GM18868 (cell line): ENCODE measurements around the gene CSKMT.
A peak's percentile ranks its signal among the peaks of the same experiment; 100 is the strongest.
"Not testable (repeated sequence)": the region's sequence is repeated elsewhere in the genome, so short reads cannot be mapped to it uniquely, and the experiment has no call there.

Source experiments
- ATAC-seq: cut with Tn5 transposase; IDR thresholded peaks from one replicate; pipeline ENCODE4 v1.9.1; 2021; ENCODE audit warnings: mild to moderate bottlenecking, moderate library complexity; ENCODE audit not compliant: unreplicated experiment

CSKMT gene

DNA sequence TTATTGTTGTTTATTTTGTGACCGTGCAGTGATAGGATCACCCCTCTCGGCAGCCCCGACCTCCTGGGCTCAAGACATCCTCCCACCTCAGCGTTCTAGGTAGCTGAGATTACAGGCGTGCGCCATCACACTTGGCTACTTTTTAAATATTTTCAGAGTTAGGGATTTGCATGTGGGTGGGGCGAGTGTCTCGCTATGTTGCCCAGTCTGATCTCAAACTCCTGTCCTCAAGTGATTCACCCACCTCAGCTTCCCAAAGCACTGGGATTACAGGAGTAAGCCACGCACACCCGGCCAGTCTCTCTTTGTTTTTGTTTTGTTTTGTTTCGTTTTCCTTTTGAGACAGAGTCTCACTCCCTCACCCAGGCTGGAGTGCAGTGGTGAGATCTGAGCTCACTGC, 10.8 kb upstream of the CSKMT start:
- ATAC-seq = no peak

DNA sequence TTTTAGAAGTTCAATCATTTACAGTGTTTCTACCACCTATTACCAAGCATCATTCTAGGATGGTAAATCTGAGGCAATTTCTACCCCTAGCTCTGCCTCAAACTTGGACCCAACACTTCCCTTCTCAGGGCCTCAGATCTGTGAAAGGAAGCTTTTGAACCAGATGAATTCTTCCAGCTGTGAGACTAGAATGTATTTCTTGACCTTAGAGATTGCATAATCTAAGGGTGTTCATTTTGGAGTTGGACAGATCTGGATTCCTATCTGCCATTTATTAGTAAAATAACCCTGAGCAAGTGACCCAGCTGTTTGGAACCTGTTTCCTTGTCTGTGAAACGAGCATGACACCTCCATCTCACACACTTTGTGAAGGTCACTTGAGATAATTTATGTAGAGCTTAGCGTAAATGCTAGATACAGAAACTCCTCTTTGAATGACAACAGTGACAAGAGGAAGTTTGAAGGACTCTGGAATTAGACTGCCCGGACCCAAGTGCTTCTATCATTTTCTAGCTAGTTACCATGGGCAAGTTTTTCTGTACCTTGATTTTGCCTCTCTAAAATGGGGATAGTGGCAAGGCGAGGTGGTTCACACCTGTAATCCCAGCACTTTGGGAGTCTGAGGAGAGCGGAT, 8.2 kb upstream of the CSKMT start:
- ATAC-seq = no peak

DNA sequence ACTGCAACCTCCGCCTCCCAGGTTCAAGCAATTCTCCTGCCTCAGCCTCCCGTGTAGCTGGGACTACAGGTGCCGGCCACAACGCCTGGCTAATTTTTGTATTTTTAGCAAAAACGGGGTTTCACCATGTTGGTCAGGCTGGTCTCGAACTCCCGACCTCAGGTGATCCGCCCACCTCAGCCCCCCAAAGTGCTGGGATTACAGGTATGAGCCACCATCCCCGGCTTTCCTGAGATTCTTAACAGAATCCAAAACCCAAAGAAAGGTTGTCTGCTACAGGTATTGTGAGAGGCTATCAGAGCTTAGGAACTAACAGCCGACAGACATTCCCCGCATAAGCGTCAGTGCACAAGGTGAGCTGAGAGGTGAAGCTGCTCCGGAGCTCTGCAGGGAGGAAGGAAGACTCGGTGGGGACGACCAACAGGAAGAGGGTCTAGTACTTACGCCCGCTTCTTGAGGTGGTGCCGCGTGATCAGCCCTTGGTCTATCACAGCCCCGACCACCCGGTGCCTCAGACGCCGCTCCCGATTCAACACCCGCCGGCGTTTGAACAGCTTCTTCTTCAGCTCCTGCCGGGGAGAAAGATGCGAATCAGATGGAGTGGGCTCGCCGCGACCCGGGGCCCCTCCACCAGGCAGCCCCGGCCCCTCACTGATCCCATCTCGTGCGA, 572 bp upstream of the CSKMT start:
- peak; percentile 27 for ATAC-seq

DNA sequence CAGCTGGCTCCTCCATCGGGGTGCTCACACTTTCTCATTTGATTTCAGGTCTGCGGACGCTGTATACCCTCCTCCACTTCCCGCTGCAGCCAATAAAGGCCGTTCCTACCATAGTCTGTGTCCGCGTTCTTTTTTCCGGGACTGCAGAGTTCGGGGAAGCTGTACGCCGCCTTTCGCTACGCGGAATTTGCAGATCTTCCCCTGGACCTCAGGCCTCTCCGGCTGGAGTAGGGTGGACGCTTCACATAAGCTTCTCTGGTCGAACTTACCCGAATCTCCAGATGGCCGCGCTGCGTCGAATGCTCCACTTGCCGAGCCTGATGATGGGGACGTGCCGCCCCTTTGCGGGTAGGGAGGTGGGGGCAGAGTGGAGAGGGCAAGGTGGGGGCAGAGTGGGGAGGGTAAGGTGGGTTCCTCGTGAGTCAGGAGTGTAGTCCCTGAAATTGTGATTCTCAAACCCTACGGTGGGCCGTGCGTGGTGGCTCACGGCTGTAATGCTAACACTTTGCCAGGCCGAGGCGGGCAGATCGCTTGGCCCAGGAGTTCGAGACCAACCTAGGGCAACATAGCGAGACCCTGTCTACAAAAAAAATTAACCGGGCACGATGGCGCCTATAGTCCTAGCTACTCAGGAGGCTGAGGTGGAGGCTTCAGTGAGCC, 617 bp downstream of the CSKMT start:
- peak; percentile 4 for ATAC-seq

DNA sequence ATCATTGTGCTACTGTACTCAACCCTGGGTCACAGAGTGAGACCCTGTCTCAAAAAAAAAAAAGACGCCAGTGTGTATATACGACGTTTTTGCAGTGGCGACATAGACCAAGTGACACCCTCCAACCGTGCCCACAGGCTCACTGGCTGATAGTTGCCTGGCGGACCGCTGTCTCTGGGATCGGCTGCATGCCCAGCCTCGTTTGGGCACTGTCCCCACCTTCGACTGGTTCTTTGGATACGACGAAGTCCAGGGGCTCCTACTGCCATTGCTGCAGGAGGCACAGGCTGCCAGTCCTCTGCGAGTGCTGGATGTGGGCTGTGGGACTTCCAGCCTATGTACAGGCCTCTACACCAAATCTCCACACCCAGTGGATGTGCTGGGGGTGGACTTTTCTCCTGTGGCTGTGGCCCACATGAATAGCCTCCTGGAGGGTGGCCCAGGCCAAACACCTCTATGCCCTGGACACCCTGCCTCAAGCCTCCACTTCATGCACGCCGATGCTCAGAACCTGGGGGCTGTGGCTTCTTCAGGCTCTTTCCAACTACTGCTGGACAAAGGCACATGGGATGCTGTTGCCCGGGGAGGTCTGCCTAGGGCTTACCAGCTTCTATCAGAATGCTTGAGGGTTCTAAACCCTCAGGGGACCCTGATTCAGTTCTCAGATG, 1.3 kb downstream of the CSKMT start:
- ATAC-seq = no peak

DNA sequence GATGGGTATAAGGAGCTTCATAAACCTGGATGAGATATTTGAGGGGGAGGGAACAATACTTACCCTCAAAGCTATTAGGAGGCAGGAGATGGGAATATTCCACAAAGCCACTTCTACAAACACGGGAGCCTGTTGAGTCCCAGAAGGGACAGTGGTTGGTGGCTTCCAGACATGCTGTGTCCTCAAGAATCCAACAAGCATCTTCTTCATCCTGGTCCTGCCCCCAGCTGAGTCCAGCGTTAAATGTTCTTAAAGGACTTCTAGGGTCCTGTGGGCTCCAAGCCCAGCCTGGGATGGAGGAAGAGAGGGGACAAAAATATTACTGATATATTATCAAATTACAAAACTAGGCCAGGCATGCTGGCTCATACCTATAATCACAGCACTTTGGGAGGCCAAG, 2.3 kb downstream of the CSKMT start:
- no peak for ATAC-seq

DNA sequence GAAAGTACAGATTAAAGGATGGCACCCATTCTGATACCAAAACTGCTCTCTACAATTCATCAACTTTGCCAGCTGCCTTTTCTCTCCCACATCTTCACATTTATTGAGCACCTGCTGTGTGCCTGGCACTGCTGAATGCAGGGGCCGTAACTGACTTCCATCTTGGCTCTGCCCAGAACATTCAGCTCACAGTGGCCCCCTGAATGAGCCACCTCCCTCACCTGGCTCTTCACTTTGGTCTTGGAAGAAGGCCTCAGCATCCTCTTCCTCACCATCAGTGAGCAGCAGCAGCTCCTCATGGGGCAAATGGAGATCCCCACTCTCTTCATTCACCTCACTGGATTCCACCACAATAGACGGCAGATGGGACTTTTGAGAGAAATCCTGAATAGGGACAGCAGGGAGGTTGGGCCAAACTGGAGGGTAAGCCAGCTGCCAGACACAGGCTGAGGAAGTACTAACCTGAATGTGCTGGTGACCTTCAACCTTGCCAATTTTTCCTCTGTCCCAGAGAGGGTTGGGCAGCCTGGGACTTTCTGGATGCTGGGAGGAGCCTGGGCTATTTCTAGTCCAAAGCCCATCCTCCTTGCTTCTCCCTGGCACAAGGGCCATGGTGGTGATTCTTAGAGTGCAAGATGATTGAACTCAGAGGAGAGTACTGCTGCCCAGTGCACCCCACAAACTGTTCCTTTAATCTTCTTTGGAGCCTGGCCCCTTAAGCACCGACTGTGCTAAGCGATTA, 4.5 kb downstream of the CSKMT start:
- ATAC-seq = no peak

DNA sequence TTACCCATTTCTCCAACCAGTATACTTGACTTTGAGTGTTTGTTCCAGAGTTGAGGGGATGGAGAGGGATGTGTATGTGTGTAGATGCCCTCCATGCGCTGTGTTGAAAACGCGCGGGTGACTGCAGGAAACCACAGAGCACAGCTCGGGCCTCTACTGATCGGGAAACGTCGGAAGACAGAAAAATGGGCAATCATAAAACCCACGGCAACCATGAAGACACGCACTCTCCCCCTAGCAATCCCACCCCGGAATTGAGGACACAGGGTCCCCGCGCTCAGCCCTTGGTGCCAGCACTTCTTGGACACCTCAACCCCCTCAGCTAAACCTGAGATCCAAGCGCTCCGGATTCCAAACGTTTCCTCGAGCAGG, 6.1 kb downstream of the CSKMT start:
- ATAC-seq = peak; percentile 8

DNA sequence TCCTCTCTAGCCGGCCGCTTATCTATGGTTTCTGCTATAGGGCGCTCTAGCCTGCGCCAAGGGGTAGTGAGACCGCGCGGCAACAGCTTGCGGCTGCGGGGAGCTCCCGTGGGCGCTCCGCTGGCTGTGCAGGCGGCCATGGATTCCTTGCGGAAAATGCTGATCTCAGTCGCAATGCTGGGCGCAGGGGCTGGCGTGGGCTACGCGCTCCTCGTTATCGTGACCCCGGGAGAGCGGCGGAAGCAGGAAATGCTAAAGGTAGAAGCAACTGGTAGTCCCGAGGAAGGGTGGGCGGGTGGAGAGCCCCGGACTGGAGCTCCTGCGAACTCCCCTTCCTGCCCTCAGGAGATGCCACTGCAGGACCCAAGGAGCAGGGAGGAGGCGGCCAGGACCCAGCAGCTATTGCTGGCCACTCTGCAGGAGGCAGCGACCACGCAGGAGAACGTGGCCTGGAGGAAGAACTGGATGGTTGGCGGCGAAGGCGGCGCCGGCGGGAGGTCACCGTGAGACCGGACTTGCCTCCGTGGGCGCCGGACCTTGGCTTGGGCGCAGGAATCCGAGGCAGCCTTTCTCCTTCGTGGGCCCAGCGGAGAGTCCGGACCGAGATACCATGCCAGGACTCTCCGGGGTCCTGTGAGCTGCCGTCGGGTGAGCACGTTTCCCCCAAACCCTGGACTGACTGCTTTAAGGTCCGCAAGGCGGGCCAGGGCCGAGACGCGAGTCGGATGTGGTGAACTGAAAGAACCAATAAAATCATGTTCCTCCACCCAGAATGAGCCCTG, 6.7 kb downstream of the CSKMT start, which contains the start of the genes LBHD1 and UQCC3:
Gene LBHD1 (minus strand): TSS at position 660 of the 782 bp plus-strand sequence. CDS start 2,236 bp downstream, outside the sequence.
Gene UQCC3 (plus strand): TSS at position 66 of the 782 bp plus-strand sequence. CDS start 73 bp downstream, at position 139.
- peak; percentile 58 for ATAC-seq

DNA sequence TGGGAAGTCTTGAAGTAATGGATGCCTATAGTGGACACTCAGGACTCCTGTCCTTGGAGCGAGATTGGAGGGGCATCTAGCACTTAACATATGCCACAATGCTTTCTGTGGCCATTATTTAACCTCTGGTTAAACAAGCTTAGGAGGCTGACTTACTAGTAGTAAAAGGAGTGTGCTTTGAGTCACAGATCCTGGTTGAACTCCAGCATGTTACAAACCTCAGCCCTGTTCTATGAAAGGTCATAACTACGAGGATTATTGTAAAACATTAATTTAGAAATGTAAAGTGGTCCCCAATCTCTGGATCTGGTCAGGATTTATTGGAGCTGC, 8.0 kb downstream of the CSKMT start:
- no peak for ATAC-seq

DNA sequence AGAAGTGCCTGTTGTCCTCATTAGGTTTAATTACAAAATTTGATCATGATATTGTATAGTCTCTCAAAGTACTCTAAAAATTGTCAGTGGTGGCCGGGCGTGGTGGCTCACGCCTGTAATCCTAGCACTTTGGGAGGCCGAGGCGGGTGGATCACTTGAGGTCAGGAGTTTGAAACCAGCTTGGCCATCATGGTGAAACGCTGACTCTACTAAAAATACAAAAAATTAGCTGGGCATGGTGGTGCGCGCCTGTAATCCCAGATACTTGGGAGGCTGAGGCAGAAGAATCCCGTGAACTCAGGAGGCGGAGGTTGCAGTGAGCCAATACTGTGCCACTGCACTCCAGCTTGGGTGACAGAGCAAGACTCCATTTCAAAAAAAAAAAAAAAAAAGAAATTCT, 10.3 kb downstream of the CSKMT start:
- ATAC-seq = not testable (repeated sequence)

DNA sequence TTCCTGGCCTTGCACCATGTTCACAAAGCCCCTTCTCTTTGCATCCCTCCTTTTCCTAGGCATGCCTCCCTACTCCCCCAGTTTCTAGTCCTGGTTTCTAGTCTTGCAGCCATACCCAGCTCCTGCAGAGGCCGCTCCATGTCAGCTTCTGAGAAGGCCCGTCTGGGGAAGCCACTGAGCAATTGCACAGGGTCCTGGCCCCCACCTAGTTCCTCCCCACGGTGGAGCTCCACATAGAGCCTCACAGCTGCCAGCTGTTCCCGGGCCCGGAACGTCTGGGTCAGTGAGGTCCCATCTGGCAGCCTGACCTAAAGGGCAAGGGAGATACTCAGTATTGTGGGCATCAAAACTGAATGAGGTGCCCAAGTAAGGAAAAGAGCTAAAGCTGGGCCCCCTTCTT, 11.6 kb downstream of the CSKMT start:
- ATAC-seq = no peak

DNA sequence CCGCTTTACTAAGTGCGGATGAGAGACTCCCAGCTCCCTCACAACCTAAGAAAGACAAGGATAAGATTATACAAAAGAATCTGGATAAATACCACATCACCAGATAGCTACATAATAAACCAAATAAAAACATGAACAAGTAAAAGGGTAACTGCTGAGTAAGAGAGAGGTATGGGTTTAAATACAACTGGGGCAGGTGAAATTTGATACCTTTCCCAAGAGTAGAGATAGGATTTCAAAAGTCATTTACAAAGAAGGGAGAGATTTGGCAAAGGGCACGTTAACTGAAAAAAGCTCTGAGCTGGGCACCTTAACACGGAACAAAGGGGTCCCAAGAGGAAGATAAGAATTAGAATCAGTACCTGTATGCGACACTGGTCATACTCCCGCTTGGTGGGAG, 12.0 kb downstream of the CSKMT start:
- no peak for ATAC-seq

DNA sequence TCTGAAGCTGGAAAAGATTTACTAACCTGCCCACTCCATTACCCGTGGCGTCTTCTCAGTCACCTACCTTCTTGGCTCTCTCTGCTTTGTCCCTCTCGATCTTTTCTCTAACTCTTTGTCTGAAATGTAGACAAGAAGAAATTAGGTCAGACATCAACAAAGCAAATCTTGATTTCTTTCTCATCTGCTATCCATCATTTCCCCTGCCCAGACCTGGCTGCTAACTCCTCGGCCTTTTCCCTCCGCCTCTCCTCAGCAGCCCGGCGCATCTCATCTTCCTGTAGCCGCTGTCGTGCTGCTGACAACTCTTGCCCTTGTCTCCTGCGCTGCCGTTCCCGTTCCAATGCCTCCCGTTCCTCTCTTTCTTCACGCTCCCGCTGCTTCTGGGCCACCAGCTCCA, 12.6 kb downstream of the CSKMT start:
- ATAC-seq = no peak

DNA sequence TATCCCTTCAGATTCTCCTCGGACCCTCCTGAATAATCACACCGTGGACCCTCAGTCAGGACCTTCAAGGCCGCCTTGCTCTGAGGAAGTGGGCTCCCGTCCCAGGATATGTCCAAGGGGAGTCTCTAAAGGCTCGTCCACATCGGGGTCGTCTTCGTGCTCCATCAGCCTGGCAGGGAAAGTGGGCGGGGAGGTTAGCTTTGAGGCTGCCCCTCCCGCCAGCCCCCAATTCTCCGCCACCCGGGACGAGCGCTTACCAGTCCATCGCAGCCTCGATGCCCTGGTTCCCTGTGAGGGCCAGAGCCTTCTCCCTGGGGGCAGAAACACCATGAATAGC, 13.3 kb downstream of the CSKMT start:
- ATAC-seq = no peak

DNA sequence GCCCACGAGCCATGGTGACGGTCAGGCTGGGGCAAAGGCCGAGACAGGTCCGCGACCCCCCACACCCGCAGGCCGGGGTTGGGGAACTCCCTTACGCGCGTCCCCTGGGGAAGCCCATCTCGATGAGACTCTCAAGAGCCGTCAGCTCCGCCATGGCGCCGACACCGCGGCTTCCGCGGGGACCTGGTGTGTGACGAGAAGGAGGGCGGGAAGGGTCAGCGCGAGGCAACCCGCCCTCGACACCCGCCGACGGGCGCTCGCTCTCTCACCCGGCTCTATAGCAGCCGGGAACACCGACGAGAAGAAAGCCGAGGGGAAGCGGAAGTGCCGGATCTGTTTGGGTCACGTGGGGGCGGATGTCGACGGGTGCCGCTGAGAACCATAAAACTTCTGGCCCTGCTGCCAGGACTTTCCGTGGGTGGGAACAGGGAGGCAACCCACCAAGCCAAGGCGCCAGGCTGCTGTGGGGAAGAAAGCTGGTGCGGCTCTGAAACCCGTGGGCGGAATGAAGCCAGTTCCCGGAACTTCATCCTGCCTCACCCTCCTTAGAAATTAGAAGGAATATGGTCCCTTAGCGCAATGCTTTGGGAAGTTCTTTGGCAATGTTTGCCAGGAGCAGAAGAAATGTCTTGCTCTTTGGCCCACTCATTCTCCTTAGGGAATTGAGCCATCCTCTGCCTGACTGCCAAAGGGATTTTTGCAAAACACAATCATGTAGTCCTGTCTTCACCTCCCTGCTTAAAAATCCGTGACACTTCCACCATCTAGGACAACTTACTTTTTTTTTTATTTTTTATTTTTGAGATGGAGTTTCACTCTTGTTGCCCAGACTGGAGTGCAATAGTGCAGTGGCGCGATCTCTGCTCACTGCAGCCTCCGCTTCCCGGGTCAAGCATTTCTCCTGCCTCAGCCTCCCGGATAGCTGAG, 13.9 kb downstream of the CSKMT start, which contains the start of gene UBXN1:
Gene UBXN1 (minus strand): TSS at position 304 of the 927 bp plus-strand sequence. CDS start 150 bp downstream, at position 154.
- peak; percentile 68 for ATAC-seq

DNA sequence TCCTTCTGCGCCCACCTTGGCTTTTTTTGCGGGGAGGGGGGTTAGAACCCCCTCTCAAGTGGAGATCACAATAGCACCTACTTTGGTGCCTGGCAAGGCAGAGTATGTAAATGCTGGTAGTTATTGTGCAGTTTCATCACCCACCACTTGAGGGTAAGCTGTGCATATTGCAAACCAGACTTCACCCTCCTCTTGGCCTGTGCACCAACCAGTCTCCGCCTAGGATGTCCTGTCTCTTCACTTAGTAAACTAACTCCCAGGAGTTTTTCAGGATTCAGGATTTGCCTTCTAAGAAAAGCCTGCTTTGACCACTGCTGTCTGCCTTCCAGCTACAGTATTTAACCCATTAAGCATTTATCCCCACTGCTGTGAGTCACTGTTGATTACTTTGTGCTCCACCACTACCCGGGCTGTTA, 15.7 kb downstream of the CSKMT start:
- peak; percentile 61 for ATAC-seq

DNA sequence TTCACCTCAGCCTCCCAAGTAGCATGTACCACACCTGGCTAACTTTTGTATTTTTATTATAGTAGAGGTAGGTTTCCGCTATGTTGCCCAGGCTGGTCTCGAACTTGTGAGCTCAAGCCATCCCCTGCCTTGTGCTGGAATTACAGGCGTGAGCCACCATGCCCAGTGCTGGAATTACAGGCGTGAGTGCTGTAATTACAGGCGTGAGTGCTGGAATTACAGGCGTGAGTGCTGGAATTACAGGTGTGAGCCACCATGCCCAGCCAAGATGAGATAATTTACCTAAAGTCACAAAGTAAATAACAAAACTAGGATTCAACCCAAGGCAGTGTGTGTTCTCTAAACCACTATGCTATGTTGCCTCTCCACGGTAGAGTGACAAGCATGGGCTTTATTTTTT, 17.4 kb downstream of the CSKMT start:
- ATAC-seq = no peak
